Keratinocyte (primary cell): ENCODE data around the gene DDIT4.

Experiments
- CTCF ChIP-seq, 3 experiments: IDR thresholded peaks in 1 of 3; conservative IDR thresholded peaks in 1 of 3; optimal IDR thresholded peaks in 1 of 3; 2 replicates in 2 of 3; 3 replicates in 1 of 3; pipeline versions ENCODE3 to v1.5.1; 2011; ENCODE audit warnings: low read length in 3 of 3, mild to moderate bottlenecking in 3 of 3, moderate library complexity in 2 of 3, control low read depth in 1 of 3, inconsistent platforms in 1 of 3; ENCODE audit not compliant: insufficient read depth in 2 of 3; ENCODE audit errors: extremely low read depth in 1 of 3
- EZH2 ChIP-seq: IDR thresholded peaks from one replicate; pipeline ENCODE4 v1.6.1; 2012; ENCODE audit warnings: inconsistent platforms, mild to moderate bottlenecking, low read length, moderate library complexity

- TF ChIP-seq EZH2: no peak
- no peak for TF ChIP-seq CTCF (optimal IDR thresholded peaks at IDR 0.05 in 1 of 3, IDR thresholded peaks at IDR 0.05 in 1 of 3, conservative IDR thresholded peaks at IDR 0.05 in 1 of 3; ENCODE audit: extremely low read depth in 1 of 3, insufficient read depth in 2 of 3, low read length in 3 of 3)
Observed at GRCh38 chr10:72298592-72299519, 25.1 kb downstream of the DDIT4 start.
